GM21717 (cell line): Measurements from ENCODE around the gene UST.
"Not testable (repeated sequence)": the region's sequence is repeated elsewhere in the genome, so short reads cannot be mapped to it uniquely, and the experiment has no call there.

ENCODE experiments used
- ATAC-seq: cut with Tn5 transposase; IDR thresholded peaks from one replicate; pipeline ENCODE4 v1.9.1; 2021; ENCODE audit warnings: mild to moderate bottlenecking, moderate library complexity; ENCODE audit not compliant: unreplicated experiment

UST gene

DNA sequence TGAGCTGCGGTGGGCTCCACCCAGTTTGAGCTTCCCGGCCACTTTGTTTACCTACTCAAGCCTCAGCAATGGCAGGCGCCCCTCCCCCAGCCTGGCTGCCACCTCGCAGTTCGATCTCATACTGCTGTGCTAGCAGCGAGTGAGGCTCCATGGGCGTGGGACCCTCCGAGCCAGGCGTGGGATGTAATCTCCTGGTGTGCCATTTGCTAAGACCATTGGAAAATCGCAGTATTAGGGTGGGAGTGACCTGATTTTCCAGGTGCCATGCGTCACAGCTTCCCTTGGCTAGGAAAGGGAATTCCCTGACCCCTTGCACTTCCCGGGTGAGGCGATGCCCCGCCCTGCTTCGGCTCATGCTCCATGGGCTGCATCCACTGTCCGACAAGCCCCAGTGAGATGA lies 117.3 kb downstream of the UST start:
- not testable (repeated sequence) for ATAC-seq

DNA sequence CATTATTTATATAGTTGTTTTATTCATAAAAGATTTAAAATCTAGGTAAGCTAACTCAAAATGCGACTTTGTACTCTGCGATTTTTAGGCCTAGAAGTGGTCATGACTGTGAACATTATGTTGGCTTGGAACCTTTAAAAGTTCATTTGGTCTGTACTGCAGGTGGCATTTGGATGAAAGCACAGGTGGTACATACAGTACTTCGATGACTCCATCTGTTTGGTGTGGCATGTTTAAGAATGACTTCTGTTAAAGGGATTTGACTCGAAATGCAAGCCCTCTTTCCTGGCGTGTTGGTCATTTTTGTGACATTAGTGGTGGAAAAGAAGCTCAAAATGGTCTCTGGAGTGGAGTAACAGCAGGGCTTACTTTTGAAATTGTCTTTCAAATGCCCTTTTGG lies 118.1 kb downstream of the UST start:
- no peak for ATAC-seq

DNA sequence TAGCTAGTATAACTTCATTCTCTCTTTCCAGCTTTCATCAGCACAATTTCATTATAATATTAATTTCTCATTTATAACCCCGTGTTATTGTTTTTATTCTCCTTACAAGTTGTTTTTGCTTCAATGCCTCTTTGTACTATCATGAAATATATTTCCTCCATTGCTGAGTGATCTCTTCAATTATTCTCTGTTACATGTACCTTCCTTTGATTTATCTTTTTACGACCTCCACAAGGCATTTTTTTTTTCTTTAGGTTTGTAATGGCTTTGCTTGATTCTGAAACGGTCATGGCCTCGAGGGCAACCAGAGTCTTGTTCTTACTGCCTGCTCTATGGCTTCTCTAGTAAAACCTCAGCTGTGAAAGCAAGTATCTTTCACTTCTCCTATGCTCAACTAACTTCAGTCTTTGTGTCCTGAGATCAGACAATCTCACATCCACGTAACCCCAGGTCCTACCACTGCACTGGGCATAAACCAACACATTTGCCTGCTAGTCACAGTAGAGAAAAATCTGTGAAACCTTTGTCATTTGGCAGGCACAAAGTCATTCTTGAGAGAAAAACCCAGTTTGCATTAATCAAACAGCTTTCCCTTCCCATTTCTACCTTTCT lies 119.9 kb downstream of the UST start:
- peak; percentile 96 for ATAC-seq

- ATAC-seq, result no peak
Measured at GRCh38 chr6:148867862-148868261, 121.0 kb downstream of the UST start.

GRCh38 chr6:148868314-148868713 lies 121.5 kb downstream of the UST start:
- ATAC-seq, result no peak

DNA sequence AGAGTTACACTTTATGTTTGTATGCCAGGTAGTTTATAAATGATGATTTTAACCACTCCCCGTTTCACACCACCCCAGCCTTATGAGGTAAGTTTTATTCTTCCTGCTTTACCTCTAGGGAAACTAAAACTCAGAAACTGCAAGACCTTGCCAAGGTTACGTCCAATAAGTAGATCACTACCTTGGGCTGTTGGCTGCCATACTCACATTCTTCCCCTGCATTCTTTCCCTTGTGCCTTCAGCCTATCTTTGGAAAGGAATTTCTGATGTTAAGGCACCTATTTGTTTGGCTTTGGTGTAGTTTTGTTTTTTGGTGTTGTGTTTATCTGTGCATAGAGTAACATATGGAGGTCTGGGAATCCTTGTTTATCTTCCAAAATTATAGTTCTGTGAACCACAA lies 122.1 kb downstream of the UST start:
- ATAC-seq, result no peak

- no peak for ATAC-seq
Measured at GRCh38 chr6:148869585-148869984, 122.8 kb downstream of the UST start.

GRCh38 chr6:148873154-148873553 lies 126.3 kb downstream of the UST start:
- ATAC-seq, result no peak

- no peak for ATAC-seq
Measured at GRCh38 chr6:148873868-148874267, 127.0 kb downstream of the UST start.

DNA sequence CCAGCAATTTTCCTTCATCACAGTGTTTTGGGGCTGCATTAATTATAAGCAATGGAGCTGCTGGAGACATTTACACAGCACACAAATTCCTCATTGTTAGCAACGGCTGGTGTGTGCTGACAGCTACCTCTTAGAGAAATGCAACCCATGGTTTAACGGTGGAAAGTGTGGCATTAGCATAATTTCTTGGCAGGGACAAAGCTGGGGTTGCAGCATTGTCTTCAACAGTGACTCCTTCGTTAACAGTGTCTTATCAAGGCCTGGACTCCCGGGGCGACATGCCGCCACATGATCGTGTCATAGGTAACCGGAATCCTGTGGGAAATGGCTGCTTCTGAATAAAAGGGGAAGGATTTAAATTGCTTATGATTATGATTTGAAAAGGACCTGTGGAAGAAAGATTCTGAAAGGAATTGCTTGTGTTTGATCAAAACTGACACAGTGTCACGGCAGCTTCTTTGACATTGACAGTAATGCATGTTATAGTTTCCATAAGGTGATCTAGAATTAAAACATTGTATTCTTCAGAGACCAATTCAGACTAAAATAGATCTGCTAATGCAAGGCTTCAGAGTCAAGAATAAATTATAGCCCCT lies 128.0 kb downstream of the UST start:
- no peak for ATAC-seq

DNA sequence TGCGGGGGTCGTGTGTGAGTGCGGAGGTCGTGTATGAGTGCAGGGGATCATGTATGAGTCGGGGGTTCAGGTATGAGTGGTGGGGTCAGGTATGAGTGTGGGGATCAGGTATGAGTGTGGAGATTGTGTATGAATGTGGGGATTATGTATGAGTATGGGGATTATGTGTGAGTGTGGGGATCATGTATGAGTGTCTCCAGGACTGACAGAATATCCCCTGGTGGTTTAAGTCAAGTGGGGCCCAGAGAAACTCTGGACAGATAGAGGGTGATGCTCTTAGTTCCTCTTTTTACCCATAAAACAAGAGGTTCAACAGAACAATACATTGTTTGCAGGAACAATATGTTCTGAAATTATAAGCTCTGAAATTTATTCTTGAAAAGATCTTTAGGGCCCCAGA lies 131.9 kb downstream of the UST start:
- no peak for ATAC-seq

DNA sequence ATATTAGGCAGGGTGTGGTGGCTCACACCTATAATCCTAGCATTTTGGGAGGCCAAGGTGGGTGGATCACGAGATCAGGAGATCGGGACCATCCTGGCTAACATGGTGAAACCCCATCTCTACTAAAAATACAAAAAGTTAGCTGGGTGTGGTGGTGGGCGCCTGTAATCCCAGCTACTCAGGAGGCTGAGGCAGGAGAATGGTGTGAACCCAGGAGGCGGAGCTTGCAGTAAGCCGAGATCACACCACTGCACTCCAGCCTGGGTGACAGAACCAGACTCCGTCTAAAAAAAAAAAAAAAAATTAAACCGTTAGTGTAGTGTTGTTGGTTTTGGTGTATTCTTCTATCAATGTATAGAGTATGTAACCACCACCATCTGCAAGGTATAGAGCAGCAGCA lies 133.9 kb downstream of the UST start:
- ATAC-seq, result not testable (repeated sequence)

DNA sequence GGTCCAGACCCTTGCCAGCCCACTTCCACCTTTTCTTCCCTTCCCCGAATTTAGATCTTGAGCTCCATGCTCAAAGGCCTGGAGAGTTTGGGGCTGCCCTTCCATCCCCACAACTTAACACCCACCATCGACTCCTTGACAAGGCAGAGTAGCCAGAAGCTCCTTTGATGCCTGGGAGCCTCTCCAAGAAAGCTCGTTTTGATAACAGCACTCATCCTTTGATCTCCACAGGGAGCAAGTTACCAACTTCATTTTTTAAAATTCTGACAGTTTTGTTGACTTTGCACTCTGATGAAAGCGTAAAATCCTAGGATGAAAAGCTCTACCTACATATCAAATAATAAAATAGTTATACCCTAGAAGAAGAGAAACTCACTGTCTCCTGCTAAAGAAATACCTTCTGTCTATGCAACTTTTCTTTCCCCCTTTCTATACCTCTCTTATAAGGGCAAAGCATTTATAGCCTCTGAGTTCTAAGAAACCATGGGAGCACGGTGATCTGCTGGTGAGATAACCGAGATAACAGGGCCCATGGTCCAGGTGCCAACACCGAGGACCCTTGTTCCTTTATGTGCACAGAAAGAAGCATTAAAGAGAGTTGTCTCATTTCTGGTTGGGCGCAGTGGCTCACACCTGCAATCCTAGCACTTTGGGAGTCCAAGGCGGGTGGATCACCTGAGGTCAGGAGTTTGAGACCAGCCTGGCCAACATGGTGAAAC lies 134.9 kb downstream of the UST start:
- ATAC-seq, result no peak

DNA sequence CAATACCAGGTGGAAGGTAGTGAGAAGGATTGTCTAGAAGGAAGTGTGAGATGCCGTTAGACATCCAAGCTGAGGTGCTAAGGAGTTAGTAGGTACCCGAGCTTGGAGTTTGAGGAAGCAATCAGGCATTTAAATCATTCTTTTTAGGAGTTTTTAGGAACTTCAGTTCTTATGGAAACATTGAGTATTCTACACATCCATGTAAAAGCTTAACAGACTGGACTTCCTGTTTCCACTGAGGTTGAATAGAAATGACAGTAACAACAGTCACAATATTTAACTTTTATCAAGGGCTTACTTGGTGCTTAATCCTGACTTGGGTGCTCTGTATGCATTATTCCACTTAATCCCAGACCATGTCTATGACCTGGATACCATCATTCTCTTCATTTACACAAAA lies 136.4 kb downstream of the UST start:
- ATAC-seq, result no peak

- ATAC-seq, result no peak
Measured at GRCh38 chr6:148884461-148884860, 137.6 kb downstream of the UST start.

DNA sequence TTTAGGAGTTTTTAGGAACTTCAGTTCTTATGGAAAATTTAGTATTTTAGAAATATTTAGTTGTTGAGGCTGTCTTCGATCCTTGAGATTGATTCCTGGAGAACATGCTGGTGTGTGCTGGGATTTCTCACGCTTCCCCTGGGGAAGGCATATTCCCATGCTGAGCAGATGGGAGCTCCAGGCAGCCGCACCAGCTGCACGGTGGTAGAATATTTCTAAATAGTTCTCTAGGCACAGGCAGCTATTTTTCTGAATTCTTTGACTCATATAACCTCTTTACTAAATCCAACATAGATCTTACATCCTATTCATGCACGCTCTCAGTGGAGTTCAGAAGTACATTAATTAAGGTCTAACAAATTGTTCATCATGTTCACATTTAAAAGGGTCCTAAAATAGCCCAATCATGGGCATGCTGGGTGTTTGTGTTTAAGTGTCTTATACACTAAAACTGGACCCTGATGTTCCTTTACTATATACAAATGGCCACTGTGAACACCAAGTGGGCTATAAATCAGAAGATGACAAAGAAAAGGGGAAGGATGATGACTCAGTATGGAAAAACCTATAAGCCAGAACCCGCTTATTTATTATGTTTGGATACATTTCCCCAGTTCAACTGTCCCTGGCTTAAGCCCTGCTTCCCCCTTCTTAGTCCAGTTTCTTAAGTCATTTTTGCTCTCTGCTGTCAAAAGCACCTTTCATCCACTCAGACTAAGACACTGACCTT lies 138.5 kb downstream of the UST start:
- no peak for ATAC-seq

- no peak for ATAC-seq
Measured at GRCh38 chr6:148885925-148886845, 139.4 kb downstream of the UST start.

DNA sequence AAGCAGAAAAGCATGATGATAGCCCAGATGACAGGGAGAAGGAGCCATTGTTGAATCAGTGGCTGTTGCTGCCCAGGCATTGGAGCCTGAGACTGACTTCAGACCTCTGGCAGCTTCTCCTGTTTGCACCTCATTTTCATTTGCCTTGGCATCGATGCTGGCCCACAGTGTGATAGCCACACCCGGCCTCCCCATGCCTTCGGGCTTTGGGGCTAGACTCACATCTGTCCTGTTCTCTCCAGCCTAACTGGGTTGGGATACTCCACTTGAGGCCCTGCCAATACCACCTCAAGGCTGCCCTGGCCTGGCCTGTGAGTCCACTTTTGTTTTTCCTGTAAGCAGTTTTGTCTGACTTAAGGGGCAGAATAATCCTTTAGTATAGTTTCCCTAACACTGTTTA lies 140.4 kb downstream of the UST start:
- ATAC-seq, result no peak

- no peak for ATAC-seq
Measured at GRCh38 chr6:148888856-148889255, 142.0 kb downstream of the UST start.

DNA sequence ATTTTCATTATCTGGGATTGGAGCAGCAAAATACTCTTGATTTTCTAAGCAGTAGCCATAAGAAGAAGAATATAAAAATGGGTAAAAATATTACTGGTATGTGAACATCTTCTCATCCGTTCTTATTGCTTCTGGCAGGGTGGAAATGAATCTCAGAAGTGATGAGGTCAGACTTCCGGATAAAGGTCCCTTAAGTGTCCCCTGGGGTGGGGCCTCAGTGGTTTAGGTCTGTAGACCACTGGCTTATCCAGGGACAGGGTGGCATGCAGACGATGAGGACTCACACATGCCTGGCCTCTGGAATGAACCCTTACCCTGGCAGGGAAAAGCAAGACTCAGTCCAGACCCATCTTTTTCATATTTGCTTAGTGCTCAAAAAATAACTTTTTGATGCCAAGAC lies 143.3 kb downstream of the UST start:
- no peak for ATAC-seq
